Fibroblast of lung (primary cell): ENCODE data around the gene RHOJ.

Source experiments
- CTCF ChIP-seq, 2 donors: IDR thresholded peaks in 1 of 2; conservative IDR thresholded peaks in 1 of 2; 1 replicate in 1 of 2; 2 replicates in 1 of 2; pipeline ENCODE4 v1.5.1; 2011 to 2012; ENCODE audit warnings: low read length in 2 of 2, control low read depth in 1 of 2, inconsistent platforms in 1 of 2, low read depth in 1 of 2, mild to moderate bottlenecking in 1 of 2
- EZH2 ChIP-seq: IDR thresholded peaks from 2 replicates; pipeline ENCODE4 v1.5.1; 2012; ENCODE audit warnings: low read length, control low read depth, mild to moderate bottlenecking; ENCODE audit errors: missing control alignments

GRCh38 chr14:63283884-63284248 is 79.6 kb downstream of the RHOJ start:
- TF ChIP-seq EZH2 (no peak), CTCF (conservative IDR thresholded peaks at IDR 0.05 in 1 of 2, IDR thresholded peaks at IDR 0.05 in 1 of 2; ENCODE audit: low read depth in 1 of 2, low read length in 2 of 2) (no peak)
